ENCODE data around the gene SRRM3. TPM values are rescaled to one million over a fixed set of nuclear protein-coding genes. Genes with fewer than 3 reads are reported as not detected.

The SRRM3 gene
- total RNA-seq, 1 experiment from 2014 or later, result 1.7 TPM

DNA sequence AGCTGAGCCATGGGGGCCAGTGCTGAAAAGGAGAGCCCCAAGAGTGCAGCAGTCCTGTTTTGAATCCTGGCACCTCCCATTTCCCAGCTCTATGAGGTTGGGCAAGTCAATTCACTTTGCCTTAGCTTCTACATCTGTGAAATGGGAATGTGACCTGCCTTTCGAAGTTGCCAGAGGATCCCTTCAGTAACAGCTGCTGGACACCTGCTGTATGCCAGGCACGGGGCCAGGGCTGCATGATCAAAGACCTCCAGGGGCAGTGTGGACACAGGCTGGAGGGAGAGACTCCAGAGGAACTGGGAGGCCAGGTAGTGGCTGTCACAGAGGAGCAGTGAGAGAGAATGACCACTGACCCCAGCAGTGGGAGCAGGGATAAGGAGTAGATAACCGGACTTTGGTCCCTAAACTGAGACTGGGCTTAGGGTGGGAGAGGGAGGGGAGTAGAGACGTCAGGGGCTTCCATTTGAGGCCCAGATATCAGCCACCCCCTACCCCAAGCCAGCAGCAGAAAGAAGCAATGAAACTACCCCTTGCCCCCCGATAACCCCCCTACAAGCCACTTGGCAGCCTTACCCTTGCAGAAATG lies 45.2 kb downstream of the SRRM3 start:
- H3K36me3 Mint-ChIP-seq (ENCODE audit: insufficient read depth, unreplicated experiment), result no peaks in the 10 kb centered on the region
- H3K9me3 Mint-ChIP-seq (ENCODE audit: unreplicated experiment), result no peaks in the 10 kb centered on the region
- DNase-seq, result no peak
- no peak overlapping the region for H3K4me3 Mint-ChIP-seq (ENCODE audit: unreplicated experiment)
- H3K4me1 Mint-ChIP-seq (ENCODE audit: low read depth, unreplicated experiment), result no peaks in the 10 kb centered on the region
- Histone ChIP-seq H3K9me3 (no peaks in the 10 kb centered on the region), H3K4me3 (ENCODE audit: low read depth, low read length) (no peak overlapping the region), H3K4me1 (no peaks in the 10 kb centered on the region), H3K36me3 (ENCODE audit: control insufficient read depth, insufficient read depth, low read length) (no peaks in the 10 kb centered on the region), H3K27me3 (replicated peaks; ENCODE audit: control insufficient read depth, insufficient read depth, low read length) (no peaks in the 10 kb centered on the region)
- no TSS peak for BruUV-seq (replicated peaks)
- POLR2A ChIA-PET, result no interaction called here
- H3K27me3 Mint-ChIP-seq (ENCODE audit: insufficient read depth, unreplicated experiment), result no peaks in the 10 kb centered on the region
- intact Hi-C loops (cut with micrococcal nuclease; ENCODE audit: unreplicated experiment), result no loop called here
- no peak overlapping the region for H3K27ac Mint-ChIP-seq (ENCODE audit: unreplicated experiment)
- TF ChIP-seq, protein P1, sequence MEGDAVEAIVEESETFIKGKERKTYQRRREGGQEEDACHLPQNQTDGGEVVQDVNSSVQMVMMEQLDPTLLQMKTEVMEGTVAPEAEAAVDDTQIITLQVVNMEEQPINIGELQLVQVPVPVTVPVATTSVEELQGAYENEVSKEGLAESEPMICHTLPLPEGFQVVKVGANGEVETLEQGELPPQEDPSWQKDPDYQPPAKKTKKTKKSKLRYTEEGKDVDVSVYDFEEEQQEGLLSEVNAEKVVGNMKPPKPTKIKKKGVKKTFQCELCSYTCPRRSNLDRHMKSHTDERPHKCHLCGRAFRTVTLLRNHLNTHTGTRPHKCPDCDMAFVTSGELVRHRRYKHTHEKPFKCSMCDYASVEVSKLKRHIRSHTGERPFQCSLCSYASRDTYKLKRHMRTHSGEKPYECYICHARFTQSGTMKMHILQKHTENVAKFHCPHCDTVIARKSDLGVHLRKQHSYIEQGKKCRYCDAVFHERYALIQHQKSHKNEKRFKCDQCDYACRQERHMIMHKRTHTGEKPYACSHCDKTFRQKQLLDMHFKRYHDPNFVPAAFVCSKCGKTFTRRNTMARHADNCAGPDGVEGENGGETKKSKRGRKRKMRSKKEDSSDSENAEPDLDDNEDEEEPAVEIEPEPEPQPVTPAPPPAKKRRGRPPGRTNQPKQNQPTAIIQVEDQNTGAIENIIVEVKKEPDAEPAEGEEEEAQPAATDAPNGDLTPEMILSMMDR (IDR thresholded peaks at IDR 0.05; ENCODE audit: insufficient read depth in 1 of 2, low read depth in 1 of 2, low read length in 1 of 2, severe bottlenecking in 1 of 2, unreplicated experiment in 1 of 2), result no peak
- CTCF ChIA-PET, result no interaction called here

DNA sequence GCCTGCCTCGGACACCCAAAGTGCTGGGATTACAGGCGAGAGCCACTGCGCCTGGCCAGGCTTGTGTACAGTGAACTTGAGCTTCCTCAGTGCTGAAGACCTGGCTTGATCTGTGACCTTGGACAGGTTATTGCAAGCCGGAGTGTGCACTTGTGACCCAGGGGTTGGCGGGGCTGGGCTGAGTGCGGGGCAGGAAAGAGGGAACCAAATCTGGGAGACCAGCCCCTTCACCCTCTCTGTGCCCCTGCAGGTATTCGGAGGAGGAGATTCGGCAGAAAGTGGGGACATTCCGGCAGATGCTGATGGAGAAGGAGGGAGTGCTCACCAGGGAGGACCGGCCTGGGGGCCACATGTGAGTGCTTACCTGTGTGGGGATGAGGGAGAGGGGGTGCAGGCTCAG lies 46.2 kb downstream of the SRRM3 start:
- no peaks in the 10 kb centered on the region for H3K9me3 Mint-ChIP-seq (ENCODE audit: unreplicated experiment)
- no peaks in the 10 kb centered on the region for H3K4me1 ChIP-seq
- DNase-seq, result no peak
- no peak overlapping the region for H3K4me3 ChIP-seq (ENCODE audit: low read depth, low read length)
- no peaks in the 10 kb centered on the region for H3K27me3 Mint-ChIP-seq (ENCODE audit: insufficient read depth, unreplicated experiment)
- no TSS peak for BruUV-seq (replicated peaks)
- intact Hi-C loops (cut with micrococcal nuclease; ENCODE audit: unreplicated experiment), result no loop called here
- POLR2A ChIA-PET, result no interaction called here
- CTCF ChIA-PET, result no interaction called here
- H3K27me3 ChIP-seq (replicated peaks; ENCODE audit: control insufficient read depth, insufficient read depth, low read length), result no peaks in the 10 kb centered on the region
- no peaks in the 10 kb centered on the region for H3K4me1 Mint-ChIP-seq (ENCODE audit: low read depth, unreplicated experiment)
- no peaks in the 10 kb centered on the region for H3K36me3 ChIP-seq (ENCODE audit: control insufficient read depth, insufficient read depth, low read length)
- H3K27ac Mint-ChIP-seq (ENCODE audit: unreplicated experiment), result no peak overlapping the region
- TF ChIP-seq, protein P1 (IDR thresholded peaks at IDR 0.05; ENCODE audit: insufficient read depth in 1 of 2, low read depth in 1 of 2, low read length in 1 of 2, severe bottlenecking in 1 of 2, unreplicated experiment in 1 of 2), result no peak
- H3K9me3 ChIP-seq, result no peaks in the 10 kb centered on the region
- H3K4me3 Mint-ChIP-seq (ENCODE audit: unreplicated experiment), result no peak overlapping the region
- no peaks in the 10 kb centered on the region for H3K36me3 Mint-ChIP-seq (ENCODE audit: insufficient read depth, unreplicated experiment)

DNA sequence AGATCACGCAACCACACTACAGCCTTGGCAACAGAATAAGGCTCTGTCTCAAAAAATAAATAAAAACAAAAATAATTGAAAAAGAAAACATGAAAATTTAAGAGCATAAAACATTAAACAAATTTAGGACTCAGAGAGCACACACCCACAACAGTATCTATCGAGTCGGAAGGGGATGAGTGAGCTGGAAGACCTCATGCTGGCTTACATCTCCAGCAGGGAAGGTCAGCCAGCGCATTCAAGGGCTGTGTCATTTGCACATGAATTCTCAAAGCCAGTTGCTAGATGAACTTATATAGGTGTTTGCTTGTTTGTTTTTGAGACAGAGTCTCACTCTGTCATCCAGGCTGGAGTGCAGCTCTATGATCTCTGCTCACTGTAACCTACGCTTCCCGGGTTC lies 50.3 kb downstream of the SRRM3 start:
- H3K9me3 ChIP-seq, result no peaks in the 10 kb centered on the region
- CTCF ChIA-PET, result no interaction called here
- Mint-ChIP-seq H3K4me3 (ENCODE audit: unreplicated experiment) (no peak overlapping the region), H3K27ac (ENCODE audit: unreplicated experiment) (no peak overlapping the region), H3K9me3 (ENCODE audit: unreplicated experiment) (no peaks in the 10 kb centered on the region), H3K36me3 (ENCODE audit: insufficient read depth, unreplicated experiment) (no peaks in the 10 kb centered on the region), H3K27me3 (ENCODE audit: insufficient read depth, unreplicated experiment) (no peaks in the 10 kb centered on the region), H3K4me1 (ENCODE audit: low read depth, unreplicated experiment) (no peaks in the 10 kb centered on the region)
- no peak for DNase-seq
- no peaks in the 10 kb centered on the region for H3K36me3 ChIP-seq (ENCODE audit: control insufficient read depth, insufficient read depth, low read length)
- H3K27me3 ChIP-seq (replicated peaks; ENCODE audit: control insufficient read depth, insufficient read depth, low read length), result no peaks in the 10 kb centered on the region
- H3K4me1 ChIP-seq, result no peaks in the 10 kb centered on the region
- H3K4me3 ChIP-seq (ENCODE audit: low read depth, low read length), result no peak overlapping the region
- intact Hi-C loops (cut with micrococcal nuclease; ENCODE audit: unreplicated experiment), result no loop called here
- POLR2A ChIA-PET, result no interaction called here
- TF ChIP-seq, protein P1 (IDR thresholded peaks at IDR 0.05; ENCODE audit: insufficient read depth in 1 of 2, low read depth in 1 of 2, low read length in 1 of 2, severe bottlenecking in 1 of 2, unreplicated experiment in 1 of 2), result no peak
- BruUV-seq (replicated peaks), result no TSS peak

All from Caco-2 (cell line).